H9 (cell line): ENCODE results near the gene MPV17L2. TPM values are rescaled to one million over a fixed set of nuclear protein-coding genes. Genes with fewer than 3 reads are reported as not detected.

Experiments used
- DNase-seq: peaks from one replicate; pipeline ENCODE4 v3.0.0-alpha.2; 2017
- H2AFZ ChIP-seq: one replicate; pipeline ENCODE4 v1.6.1; 2013; ENCODE audit warnings: mild to moderate bottlenecking, low read length, control low read depth, moderate library complexity
- H2AK5ac ChIP-seq: 2 replicates; pipeline ENCODE4 v1.6.1; 2013; ENCODE audit warnings: low read length, control low read depth, mixed read lengths; ENCODE audit not compliant: insufficient read length
- H2BK120ac ChIP-seq: one replicate; pipeline ENCODE4 v1.6.1; 2013; ENCODE audit warnings: low read depth, mild to moderate bottlenecking, low read length, control low read depth, inconsistent platforms; ENCODE audit not compliant: poor library complexity, severe bottlenecking
- H2BK12ac ChIP-seq: 2 replicates; pipeline ENCODE4 v1.6.1; 2013; ENCODE audit warnings: low read length, control low read depth, mixed read lengths, low read depth; ENCODE audit not compliant: insufficient read length
- H2BK15ac ChIP-seq: 2 replicates; pipeline ENCODE4 v1.6.1; 2013; ENCODE audit warnings: low read depth, low read length, control low read depth
- H2BK20ac ChIP-seq: one replicate; pipeline ENCODE4 v1.6.1; 2013; ENCODE audit warnings: low read depth, mild to moderate bottlenecking, low read length, control low read depth, inconsistent platforms; ENCODE audit not compliant: poor library complexity, severe bottlenecking
- H2BK5ac ChIP-seq: 2 replicates; pipeline ENCODE4 v1.6.1; 2013; ENCODE audit warnings: low read length, control low read depth, mixed read lengths; ENCODE audit not compliant: insufficient read length
- H3K14ac ChIP-seq: 2 replicates; pipeline ENCODE4 v1.6.1; 2013; ENCODE audit warnings: low read length, control low read depth; ENCODE audit not compliant: insufficient read depth
- H3K18ac ChIP-seq: 2 replicates; pipeline ENCODE4 v1.6.1; 2013; ENCODE audit warnings: low read depth, mild to moderate bottlenecking, mixed read lengths, low read length, control low read depth; ENCODE audit not compliant: insufficient read length
- H3K23ac ChIP-seq: 2 replicates; pipeline ENCODE4 v1.6.1; 2013; ENCODE audit warnings: low read length, control low read depth, mixed read lengths, low read depth; ENCODE audit not compliant: insufficient read length
- H3K23me2 ChIP-seq: 2 replicates; pipeline ENCODE4 v1.6.1; 2013; ENCODE audit warnings: low read depth, mild to moderate bottlenecking, mixed read lengths, low read length, control low read depth; ENCODE audit not compliant: insufficient read length, poor library complexity, severe bottlenecking
- H3K27ac ChIP-seq: 2 replicates; pipeline ENCODE4 v1.5.1; 2013; ENCODE audit warnings: low read length, control low read depth, mixed read lengths, low read depth; ENCODE audit not compliant: insufficient read length
- H3K27me3 ChIP-seq: 2 replicates; pipeline ENCODE4 v1.6.1; 2013; ENCODE audit warnings: low read length, control low read depth, inconsistent platforms; ENCODE audit not compliant: insufficient read depth
- H3K4ac ChIP-seq: 2 replicates; pipeline ENCODE4 v1.6.1; 2013; ENCODE audit warnings: low read depth, mild to moderate bottlenecking, control low read depth, inconsistent platforms, low read length, moderate library complexity
- H3K4me1 ChIP-seq: 2 replicates; pipeline ENCODE4 v1.6.1; 2013; ENCODE audit warnings: low read length, control low read depth, inconsistent platforms; ENCODE audit not compliant: insufficient read depth
- H3K4me2 ChIP-seq: 2 replicates; pipeline ENCODE4 v1.6.1; 2013; ENCODE audit warnings: low read length, control low read depth, mixed read lengths; ENCODE audit not compliant: insufficient read length, insufficient read depth
- H3K56ac ChIP-seq: 2 replicates; pipeline ENCODE4 v1.6.1; 2013; ENCODE audit warnings: low read depth, mild to moderate bottlenecking, mixed read lengths, low read length, control low read depth; ENCODE audit not compliant: insufficient read length
- H3K79me1 ChIP-seq: 2 replicates; pipeline ENCODE4 v1.6.1; 2013; ENCODE audit warnings: low read depth, mild to moderate bottlenecking, moderate library complexity, low read length, control low read depth, inconsistent platforms; ENCODE audit not compliant: insufficient read depth, poor library complexity, severe bottlenecking
- H3K79me2 ChIP-seq: 2 replicates; pipeline ENCODE4 v1.6.1; 2013; ENCODE audit warnings: low read length, control low read depth, inconsistent platforms; ENCODE audit not compliant: insufficient read depth
- H3K9ac ChIP-seq: 2 replicates; pipeline ENCODE4 v1.6.1; 2013; ENCODE audit warnings: low read length, control low read depth, mixed read lengths; ENCODE audit not compliant: insufficient read length; ENCODE audit errors: extremely low read depth
- H3K9me3 ChIP-seq: one replicate; pipeline ENCODE4 v1.6.1; 2013; ENCODE audit warnings: low read depth, low read length, inconsistent platforms; ENCODE audit not compliant: control insufficient read depth
- H3T11ph ChIP-seq: one replicate; pipeline ENCODE4 v1.6.1; 2013; ENCODE audit warnings: mild to moderate bottlenecking, low read length, control low read depth, inconsistent platforms
- H4K20me1 ChIP-seq: one replicate; pipeline ENCODE4 v1.6.1; 2013; ENCODE audit not compliant: control insufficient read depth, insufficient read length, insufficient read depth
- H4K5ac ChIP-seq: 2 replicates; pipeline ENCODE4 v1.6.1; 2013; ENCODE audit warnings: low read depth, mild to moderate bottlenecking, mixed read lengths, low read length, control low read depth; ENCODE audit not compliant: insufficient read length
- H4K8ac ChIP-seq: replicated peaks from 2 replicates; pipeline ENCODE4 v1.6.1; 2013; ENCODE audit warnings: low read length, control low read depth, mixed read lengths, low read depth; ENCODE audit not compliant: insufficient read length
- H4K91ac ChIP-seq: 2 replicates; pipeline ENCODE4 v1.6.1; 2013; ENCODE audit warnings: low read depth, mild to moderate bottlenecking, moderate library complexity, mixed read lengths, low read length, control low read depth; ENCODE audit not compliant: insufficient read length
- H3K27ac Mint-ChIP-seq, 3 experiments: 2 replicates in 2 of 3; 3 replicates in 1 of 3; pipeline ENCODE4 v1.8.0; 2020 to 2021; ENCODE audit warnings: mixed read lengths in 3 of 3, mild to moderate bottlenecking in 1 of 3, moderate library complexity in 1 of 3
- H3K27me3 Mint-ChIP-seq: 2 replicates; pipeline ENCODE4 v1.8.0; 2021; ENCODE audit warnings: low read depth, mild to moderate bottlenecking, moderate library complexity, mixed read lengths
- H3K36me3 Mint-ChIP-seq, 3 experiments: 2 replicates in 2 of 3; 3 replicates in 1 of 3; pipeline ENCODE4 v1.8.0; 2020 to 2021; ENCODE audit warnings: low read depth in 3 of 3, mixed read lengths in 3 of 3; ENCODE audit not compliant: insufficient read depth in 1 of 3
- H3K4me1 Mint-ChIP-seq, 2 experiments: 2 replicates each; pipeline ENCODE4 v1.8.0; 2020; ENCODE audit warnings: mixed read lengths in 2 of 2
- H3K4me3 Mint-ChIP-seq, 2 experiments: 2 replicates in 1 of 2; 3 replicates in 1 of 2; pipeline ENCODE4 v1.8.0; 2020 to 2021; ENCODE audit warnings: mild to moderate bottlenecking in 2 of 2, mixed read lengths in 2 of 2, moderate library complexity in 1 of 2
- H3K9me3 Mint-ChIP-seq, 2 experiments: 2 replicates in 1 of 2; 3 replicates in 1 of 2; pipeline ENCODE4 v1.8.0; 2020; ENCODE audit warnings: mild to moderate bottlenecking in 2 of 2, mixed read lengths in 2 of 2, moderate library complexity in 1 of 2
- WGBS: extraction: QIAGEN DNeasy Blood & Tissue Kit; methylation state at CpG from one replicate; pipeline ENCODE4 v1.1.7; 2013; ENCODE audit warnings: missing lambda C conversion rate, low lambda C conversion rate, mixed read lengths; ENCODE audit not compliant: insufficient read length; ENCODE audit errors: extremely low coverage; 5-methylcytosine and 5-hydroxymethylcytosine counted together
- total RNA-seq: library from RNA; stranded (reverse); gene quantifications from 2 replicates; pipeline ENCODE4 v1.2.1, GENCODE V29; 2021
- TF ChIP-seq, protein P1 (sequence below): fragments of 200-600 bp; sonication (generic); conservative IDR thresholded peaks from 3 replicates; pipeline ENCODE4 v1.8.0; 2021; ENCODE audit warnings: antibody characterized with exemption, mild to moderate bottlenecking

The MPV17L2 gene
- total RNA-seq, 1 experiment from 2014 or later, result 26.4 TPM

DNA sequence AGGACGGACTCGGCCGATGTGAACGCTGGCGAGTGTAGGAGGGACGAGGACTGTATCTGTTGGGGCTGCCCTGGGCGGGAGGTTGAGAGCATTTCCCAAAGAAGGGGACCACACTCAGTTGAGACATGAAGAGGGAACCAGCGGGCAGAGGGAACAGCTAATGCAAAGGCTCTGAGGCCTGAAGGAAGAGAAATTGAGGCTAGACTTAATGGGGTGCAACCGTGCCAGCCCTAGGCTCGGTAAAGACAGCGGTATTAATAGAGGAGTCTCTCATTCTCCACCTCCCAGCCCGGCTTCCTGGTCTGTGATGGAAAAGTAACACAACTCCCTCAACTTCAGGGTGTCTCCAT, 1.1 kb downstream of the MPV17L2 start:
- Histone ChIP-seq H3K27me3 (no peaks in the 10 kb centered on the region), H3K23me2 (peaks cover 8% of the 10 kb centered on the region), H2BK20ac (no peak overlapping the region), H3K4ac (no peak overlapping the region), H2BK15ac (no peak overlapping the region), H2AK5ac (no peak overlapping the region), H3K18ac (no peak overlapping the region), H3K9ac (peak overlapping the region; percentile 5), H3K14ac (no peak overlapping the region; the same call in 1 of the 2 replicates), H3K9me3 (no peaks in the 10 kb centered on the region), H2BK12ac (no peak overlapping the region), H4K8ac (no peak overlapping the region), H3K4me2 (peak overlapping the region; percentile 87), H4K20me1 (no peaks in the 10 kb centered on the region), H3K79me1 (peaks cover 6% of the 10 kb centered on the region), H2AFZ (no peak overlapping the region), H4K5ac (no peak overlapping the region), H3K79me2 (peaks cover 2% of the 10 kb centered on the region; the same call in 1 of the 2 replicates), H3K27ac (no peak overlapping the region), H2BK5ac (no peak overlapping the region), H3T11ph (no peak overlapping the region), H3K23ac (no peak overlapping the region), H2BK120ac (no peak overlapping the region), H4K91ac (no peak overlapping the region), H3K4me1 (no peaks in the 10 kb centered on the region; the same call in 1 of the 2 replicates), H3K56ac (no peak overlapping the region)
- Mint-ChIP-seq H3K4me3 (peak overlapping the region; percentile 84 to 90), H3K27me3 (no peaks in the 10 kb centered on the region; the same call in 1 of the 2 replicates), H3K27ac (peak overlapping the region; percentile 37 to 81 (median 42); a peak in 2 of 7 replicates), H3K9me3 (no peaks in the 10 kb centered on the region; a peak in 1 of 5 replicates), H3K36me3 (peaks cover 14 to 30% (median 29%) of the 10 kb centered on the region in 3 experiments), H3K4me1 (peaks cover 17 to 20% of the 10 kb centered on the region in 2 experiments)
- TF ChIP-seq, protein P1, sequence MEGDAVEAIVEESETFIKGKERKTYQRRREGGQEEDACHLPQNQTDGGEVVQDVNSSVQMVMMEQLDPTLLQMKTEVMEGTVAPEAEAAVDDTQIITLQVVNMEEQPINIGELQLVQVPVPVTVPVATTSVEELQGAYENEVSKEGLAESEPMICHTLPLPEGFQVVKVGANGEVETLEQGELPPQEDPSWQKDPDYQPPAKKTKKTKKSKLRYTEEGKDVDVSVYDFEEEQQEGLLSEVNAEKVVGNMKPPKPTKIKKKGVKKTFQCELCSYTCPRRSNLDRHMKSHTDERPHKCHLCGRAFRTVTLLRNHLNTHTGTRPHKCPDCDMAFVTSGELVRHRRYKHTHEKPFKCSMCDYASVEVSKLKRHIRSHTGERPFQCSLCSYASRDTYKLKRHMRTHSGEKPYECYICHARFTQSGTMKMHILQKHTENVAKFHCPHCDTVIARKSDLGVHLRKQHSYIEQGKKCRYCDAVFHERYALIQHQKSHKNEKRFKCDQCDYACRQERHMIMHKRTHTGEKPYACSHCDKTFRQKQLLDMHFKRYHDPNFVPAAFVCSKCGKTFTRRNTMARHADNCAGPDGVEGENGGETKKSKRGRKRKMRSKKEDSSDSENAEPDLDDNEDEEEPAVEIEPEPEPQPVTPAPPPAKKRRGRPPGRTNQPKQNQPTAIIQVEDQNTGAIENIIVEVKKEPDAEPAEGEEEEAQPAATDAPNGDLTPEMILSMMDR, result no peak
- no peak for DNase-seq
- no CpG with 5 or more reads among the region's 12 CpGs for WGBS
